Gastroesophageal sphincter (tissue), 4 donors: ENCODE data around the gene ITGB2. TPM values are rescaled to one million over a fixed set of nuclear protein-coding genes. Genes with fewer than 3 reads are reported as not detected.

Source experiments
- ATAC-seq: fragments of 150-250 bp; one replicate; pipeline ENCODE4 v1.9.1; 2016; ENCODE audit warnings: mild to moderate bottlenecking, moderate library complexity
- H3K27ac ChIP-seq, 4 donors: fragments of 200-600 bp; sonication (generic) in 3 of 4; 1 replicate in 3 of 4; 2 replicates in 1 of 4; pipeline ENCODE4 v1.5.1; 2016 to 2019
- H3K27me3 ChIP-seq: fragments of 200-600 bp; sonication (generic); one replicate; pipeline ENCODE4 v1.5.1; 2019
- H3K36me3 ChIP-seq, 2 donors: fragments of 200-600 bp; sonication (generic); one replicate each; pipeline ENCODE4 v1.5.1; 2019; ENCODE audit warnings: control low read depth in 1 of 2
- H3K4me1 ChIP-seq, 3 donors: fragments of 200-600 bp; sonication (generic); 1 replicate in 2 of 3; 2 replicates in 1 of 3; pipeline ENCODE4 v1.5.1; 2016 to 2019; ENCODE audit warnings: control low read depth in 2 of 3
- H3K4me3 ChIP-seq, 2 donors: fragments of 200-600 bp; sonication (generic); one replicate each; pipeline ENCODE4 v1.5.1; 2019; ENCODE audit warnings: mild to moderate bottlenecking in 1 of 2, moderate library complexity in 1 of 2
- H3K9me3 ChIP-seq, 3 donors: fragments of 200-600 bp; sonication (generic); one replicate each; pipeline ENCODE4 v1.5.1; 2017 to 2019; ENCODE audit warnings: control low read depth in 2 of 3
- EP300 ChIP-seq: sonication (generic); formaldehyde crosslinking; IDR thresholded peaks from one replicate; pipeline ENCODE4 v1.6.1; 2017; ENCODE audit warnings: antibody characterized with exemption, mild to moderate bottlenecking
- POLR2A ChIP-seq, 2 donors: fragments of 450-650 bp; IDR thresholded peaks; one replicate each; pipeline ENCODE4 v1.6.1; 2017; ENCODE audit warnings: antibody characterized with exemption in 2 of 2, mild to moderate bottlenecking in 2 of 2, moderate library complexity in 1 of 2
- POLR2AphosphoS5 ChIP-seq: sonication (generic); formaldehyde crosslinking; IDR thresholded peaks from one replicate; pipeline ENCODE4 v1.6.1; 2017; ENCODE audit warnings: antibody characterized with exemption
- WGBS, 2 donors: methylation state at CpG; one replicate each; pipeline ENCODE4 v1.1.5; 2018; ENCODE audit warnings: low coverage in 1 of 2; 5-methylcytosine and 5-hydroxymethylcytosine counted together
- total RNA-seq, 4 donors: library from RNA; depleted of rRNA; stranded (reverse); fragments of >200 nt; gene quantifications; one replicate each; pipeline ENCODE4 v1.1.0, GENCODE V29; 2016
- TF ChIP-seq, protein P1 (sequence below), 4 experiments: fragments of 200-600 bp in 2 of 4; fragments of 450-650 bp in 2 of 4; sonication (generic) in 1 of 4; IDR thresholded peaks; one replicate each; pipeline ENCODE4 v1.5.1; 2017 to 2019; ENCODE audit warnings: antibody characterized with exemption in 4 of 4, mild to moderate bottlenecking in 2 of 4, moderate library complexity in 2 of 4

ITGB2 gene
- total RNA-seq, 4 donors from 2014 or later, result 10.4 to 112 (median 41.4) TPM

GRCh38 chr21:44840771-44841170 lies 79.9 kb downstream of the ITGB2 start:
- 60% methylated on average over 1 of the region's 11 CpGs; no CpG with 5 or more reads in 1 of the 2 donors for WGBS, 2 donors

GRCh38 chr21:44838951-44839350 lies 81.7 kb downstream of the ITGB2 start:
- TF ChIP-seq EP300 (no peak), POLR2A (IDR thresholded peaks at IDR 0.05) (no peak), POLR2AphosphoS5 (no peak)
- TF ChIP-seq, protein P1, sequence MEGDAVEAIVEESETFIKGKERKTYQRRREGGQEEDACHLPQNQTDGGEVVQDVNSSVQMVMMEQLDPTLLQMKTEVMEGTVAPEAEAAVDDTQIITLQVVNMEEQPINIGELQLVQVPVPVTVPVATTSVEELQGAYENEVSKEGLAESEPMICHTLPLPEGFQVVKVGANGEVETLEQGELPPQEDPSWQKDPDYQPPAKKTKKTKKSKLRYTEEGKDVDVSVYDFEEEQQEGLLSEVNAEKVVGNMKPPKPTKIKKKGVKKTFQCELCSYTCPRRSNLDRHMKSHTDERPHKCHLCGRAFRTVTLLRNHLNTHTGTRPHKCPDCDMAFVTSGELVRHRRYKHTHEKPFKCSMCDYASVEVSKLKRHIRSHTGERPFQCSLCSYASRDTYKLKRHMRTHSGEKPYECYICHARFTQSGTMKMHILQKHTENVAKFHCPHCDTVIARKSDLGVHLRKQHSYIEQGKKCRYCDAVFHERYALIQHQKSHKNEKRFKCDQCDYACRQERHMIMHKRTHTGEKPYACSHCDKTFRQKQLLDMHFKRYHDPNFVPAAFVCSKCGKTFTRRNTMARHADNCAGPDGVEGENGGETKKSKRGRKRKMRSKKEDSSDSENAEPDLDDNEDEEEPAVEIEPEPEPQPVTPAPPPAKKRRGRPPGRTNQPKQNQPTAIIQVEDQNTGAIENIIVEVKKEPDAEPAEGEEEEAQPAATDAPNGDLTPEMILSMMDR (IDR thresholded peaks at IDR 0.05), result no peak
- H3K4me3 ChIP-seq, result no peak overlapping the region
- WGBS, 2 donors, result 93% methylated on average over 3 of the region's 9 CpGs; no CpG with 5 or more reads in 1 of the 2 donors

More at GRCh38 chr21:44840771-44841170, 79.9 kb downstream of the ITGB2 start:
- Histone ChIP-seq H3K36me3 (no peaks in the 10 kb centered on the region), H3K27ac (no peak overlapping the region), H3K4me3 (no peak overlapping the region), H3K27me3 (peaks cover 32% of the 10 kb centered on the region), H3K4me1 (peaks cover 0 to 15% (median 9%) of the 10 kb centered on the region in 3 donors), H3K9me3 (no peaks in the 10 kb centered on the region)
- no peak for TF ChIP-seq EP300
- TF ChIP-seq POLR2AphosphoS5, result no peak
- TF ChIP-seq, protein P1 (IDR thresholded peaks at IDR 0.05), result no peak
- TF ChIP-seq POLR2A (IDR thresholded peaks at IDR 0.05), result no peak
- ATAC-seq, result no peak

GRCh38 chr21:44838039-44838895 lies 82.4 kb downstream of the ITGB2 start:
- WGBS, 2 donors, result 80 to 82% methylated on average over 2 to 7 of the region's 30 CpGs
- no peak overlapping the region for H3K4me3 ChIP-seq
- TF ChIP-seq POLR2A (IDR thresholded peaks at IDR 0.05), result no peak
- TF ChIP-seq, protein P1 (IDR thresholded peaks at IDR 0.05), result no peak
- H3K27ac ChIP-seq, result no peak overlapping the region
- ATAC-seq, result no peak
- H3K4me1 ChIP-seq, result peaks cover 0 to 8% (median 3%) of the 10 kb centered on the region in 3 donors
- H3K27me3 ChIP-seq, result peaks cover 21% of the 10 kb centered on the region
- no peaks in the 10 kb centered on the region for H3K36me3 ChIP-seq
- no peaks in the 10 kb centered on the region for H3K9me3 ChIP-seq

More at GRCh38 chr21:44838951-44839350, 81.7 kb downstream of the ITGB2 start:
- no peak for ATAC-seq
- H3K9me3 ChIP-seq, result no peaks in the 10 kb centered on the region
- no peaks in the 10 kb centered on the region for H3K36me3 ChIP-seq
- peaks cover 21% of the 10 kb centered on the region for H3K27me3 ChIP-seq
- H3K4me1 ChIP-seq, result peaks cover 0 to 8% (median 3%) of the 10 kb centered on the region in 3 donors
- no peak overlapping the region for H3K27ac ChIP-seq

DNA sequence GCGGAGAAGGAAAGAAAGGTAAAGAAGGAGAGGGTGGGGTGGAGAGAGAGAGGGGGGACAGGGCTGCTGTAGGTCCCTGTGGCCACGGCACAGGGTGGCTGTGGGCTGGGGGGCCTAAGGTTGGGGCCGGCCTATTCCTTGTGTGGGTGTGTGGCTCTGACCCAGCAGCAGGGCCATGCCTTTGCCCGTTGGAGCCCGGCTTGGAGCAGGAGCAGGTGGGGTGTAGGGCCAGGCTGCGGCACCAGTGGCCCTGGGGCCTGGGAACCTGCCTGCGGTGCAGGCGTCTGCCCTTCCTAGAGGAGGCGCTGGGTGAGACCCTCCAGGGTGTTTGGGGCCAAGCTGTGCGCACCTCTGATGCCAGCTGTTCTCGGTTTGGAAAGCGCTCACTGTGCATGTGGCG lies 83.2 kb downstream of the ITGB2 start:
- H3K4me3 ChIP-seq, result no peak overlapping the region
- 72% methylated on average over 5 of the region's 13 CpGs; no CpG with 5 or more reads in 1 of the 2 donors for WGBS, 2 donors
- peaks cover 13% of the 10 kb centered on the region for H3K27me3 ChIP-seq
- no peaks in the 10 kb centered on the region for H3K36me3 ChIP-seq
- ATAC-seq, result no peak
- no peaks in the 10 kb centered on the region for H3K9me3 ChIP-seq
- peaks cover 0 to 8% (median 3%) of the 10 kb centered on the region in 3 donors for H3K4me1 ChIP-seq
- no peak overlapping the region for H3K27ac ChIP-seq
- TF ChIP-seq POLR2A (IDR thresholded peaks at IDR 0.05) (no peak), EP300 (no peak), POLR2AphosphoS5 (no peak)
- TF ChIP-seq, protein P1 (IDR thresholded peaks at IDR 0.05), result no peak
